GM12874 (cell line): ENCODE results near the gene CD47.

Source experiments
- TF ChIP-seq, protein P1 (sequence below): IDR thresholded peaks from 2 replicates; pipeline ENCODE4 v1.5.1; 2011; ENCODE audit warnings: low read depth, mild to moderate bottlenecking, control low read depth, low read length, moderate library complexity; ENCODE audit not compliant: insufficient read depth

CD47 gene

DNA sequence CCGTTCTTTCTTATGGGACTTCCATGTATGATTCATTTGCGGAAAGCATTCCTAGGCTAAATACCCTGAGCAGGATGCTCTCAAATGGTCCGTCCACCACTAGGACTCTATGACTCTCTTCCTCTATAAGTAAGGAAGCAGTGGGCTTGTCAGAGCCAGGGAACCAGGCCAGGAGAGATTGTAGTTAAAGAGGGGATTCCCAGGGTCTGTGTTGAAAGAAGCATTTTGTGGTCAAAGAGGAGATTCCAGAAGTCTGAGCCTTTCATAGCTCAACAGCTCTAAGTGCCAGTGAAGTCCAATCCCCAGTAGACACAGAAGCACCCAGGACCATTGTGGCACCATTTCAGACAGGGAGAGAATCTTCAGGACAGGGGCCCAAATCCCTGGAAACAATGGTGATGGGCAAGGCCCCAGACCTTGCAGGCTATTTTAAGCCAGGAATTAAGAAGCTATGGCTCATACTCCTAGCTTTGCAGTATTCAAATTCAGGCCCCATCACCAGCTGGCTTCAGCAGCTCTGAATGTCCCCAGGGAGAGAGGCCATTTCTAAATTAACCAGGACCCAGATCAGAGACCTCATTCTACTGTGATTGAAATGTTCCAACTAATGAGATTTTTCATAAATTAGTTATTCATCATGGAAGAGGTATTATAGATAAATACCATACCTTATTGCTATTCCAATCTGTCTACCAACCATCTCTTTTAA, 81.7 kb downstream of the CD47 start:
- TF ChIP-seq, protein P1, sequence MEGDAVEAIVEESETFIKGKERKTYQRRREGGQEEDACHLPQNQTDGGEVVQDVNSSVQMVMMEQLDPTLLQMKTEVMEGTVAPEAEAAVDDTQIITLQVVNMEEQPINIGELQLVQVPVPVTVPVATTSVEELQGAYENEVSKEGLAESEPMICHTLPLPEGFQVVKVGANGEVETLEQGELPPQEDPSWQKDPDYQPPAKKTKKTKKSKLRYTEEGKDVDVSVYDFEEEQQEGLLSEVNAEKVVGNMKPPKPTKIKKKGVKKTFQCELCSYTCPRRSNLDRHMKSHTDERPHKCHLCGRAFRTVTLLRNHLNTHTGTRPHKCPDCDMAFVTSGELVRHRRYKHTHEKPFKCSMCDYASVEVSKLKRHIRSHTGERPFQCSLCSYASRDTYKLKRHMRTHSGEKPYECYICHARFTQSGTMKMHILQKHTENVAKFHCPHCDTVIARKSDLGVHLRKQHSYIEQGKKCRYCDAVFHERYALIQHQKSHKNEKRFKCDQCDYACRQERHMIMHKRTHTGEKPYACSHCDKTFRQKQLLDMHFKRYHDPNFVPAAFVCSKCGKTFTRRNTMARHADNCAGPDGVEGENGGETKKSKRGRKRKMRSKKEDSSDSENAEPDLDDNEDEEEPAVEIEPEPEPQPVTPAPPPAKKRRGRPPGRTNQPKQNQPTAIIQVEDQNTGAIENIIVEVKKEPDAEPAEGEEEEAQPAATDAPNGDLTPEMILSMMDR = no peak

DNA sequence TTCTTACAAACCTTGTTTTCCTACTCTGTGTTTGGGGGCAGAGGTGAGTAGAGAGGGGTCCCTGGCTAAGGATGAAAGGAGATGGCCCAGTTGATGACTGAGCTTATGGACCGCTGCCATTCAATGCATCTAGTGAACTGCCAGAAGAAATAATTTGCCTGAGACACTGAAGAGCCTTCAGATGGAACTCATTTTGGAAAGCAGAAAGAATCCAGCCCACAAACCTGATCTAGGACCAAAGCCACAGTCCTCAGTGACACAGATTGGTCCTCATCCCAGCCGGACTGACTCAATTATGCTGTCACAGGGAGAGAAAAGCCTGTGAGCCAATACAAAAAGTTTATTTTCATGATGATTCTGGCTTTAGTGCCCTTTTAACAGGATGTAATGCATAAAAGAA, 82.7 kb downstream of the CD47 start:
- TF ChIP-seq, protein P1 = no peak

DNA sequence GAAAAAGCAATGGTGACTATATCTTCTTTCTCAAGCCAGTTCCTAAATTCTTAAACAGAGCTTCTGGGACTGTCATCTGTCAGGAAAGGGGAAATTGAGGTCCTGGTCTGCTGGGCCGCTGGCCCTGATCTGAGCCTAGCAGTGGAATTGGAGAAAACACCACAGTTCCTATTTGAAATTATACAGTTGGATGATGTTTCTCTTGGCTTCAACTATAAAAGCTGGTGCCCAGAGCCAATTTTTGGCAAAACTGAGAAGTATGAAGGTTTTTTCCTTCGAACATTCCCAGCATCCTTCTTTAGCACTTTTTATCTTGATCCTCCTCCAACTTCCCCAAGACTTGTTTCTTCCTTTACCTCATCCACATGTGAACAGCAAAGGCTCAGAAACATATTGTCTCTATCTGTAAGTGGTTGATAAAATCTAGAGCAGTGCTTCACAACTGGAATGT, 83.9 kb downstream of the CD47 start:
- TF ChIP-seq, protein P1 = no peak

DNA sequence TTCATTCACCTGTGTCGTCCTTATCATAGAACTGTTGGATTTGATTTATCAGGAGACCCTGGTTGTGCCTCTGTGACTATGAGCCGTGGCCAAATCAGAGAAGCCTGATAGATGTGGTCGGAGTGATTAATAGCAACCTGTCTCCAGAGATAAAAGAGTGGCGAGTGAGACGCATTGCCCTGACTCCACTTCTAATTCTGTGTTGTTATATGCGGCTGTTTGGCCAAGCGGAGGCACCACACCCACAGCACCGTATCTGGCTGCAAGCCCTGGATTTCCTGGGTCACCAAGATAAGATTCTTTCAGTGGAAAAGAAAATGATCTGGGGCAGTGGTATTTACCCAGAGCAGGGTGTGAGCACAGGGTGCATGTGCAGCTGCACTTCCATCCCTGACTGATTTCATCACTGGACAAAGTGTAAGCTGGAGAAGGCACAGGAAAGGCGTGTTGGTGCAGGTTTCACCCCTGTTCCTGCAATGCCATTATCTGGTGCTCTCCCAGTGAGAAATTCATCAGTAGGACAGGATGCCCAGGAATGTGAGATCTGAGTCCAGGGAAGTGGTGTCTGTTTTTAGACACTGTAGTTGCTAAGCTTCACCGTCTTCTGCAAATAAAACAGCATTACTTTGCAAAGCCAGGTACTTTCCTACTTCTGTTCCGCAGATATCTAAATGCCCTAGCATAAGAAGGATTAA, 84.6 kb downstream of the CD47 start:
- TF ChIP-seq, protein P1 = no peak

DNA sequence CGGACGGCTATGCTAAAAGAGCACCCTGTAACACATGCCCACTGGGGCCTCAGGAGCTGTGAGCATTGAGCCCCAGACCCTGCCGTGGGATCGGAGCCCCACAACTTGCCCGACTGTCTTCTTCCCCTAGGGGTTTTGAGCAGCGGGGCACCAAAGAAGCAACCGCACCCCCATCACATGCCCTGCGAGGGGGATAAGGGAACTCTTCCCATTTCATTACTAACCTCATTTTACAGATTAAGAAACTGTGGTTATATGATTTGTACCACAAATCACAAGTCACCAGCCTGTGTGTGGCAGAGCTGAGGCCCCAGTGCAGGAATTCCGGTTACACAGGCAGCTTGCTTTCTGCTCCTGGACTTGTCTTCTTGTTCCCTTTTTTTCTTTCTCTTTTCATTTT, 86.2 kb downstream of the CD47 start:
- TF ChIP-seq, protein P1 = no peak

DNA sequence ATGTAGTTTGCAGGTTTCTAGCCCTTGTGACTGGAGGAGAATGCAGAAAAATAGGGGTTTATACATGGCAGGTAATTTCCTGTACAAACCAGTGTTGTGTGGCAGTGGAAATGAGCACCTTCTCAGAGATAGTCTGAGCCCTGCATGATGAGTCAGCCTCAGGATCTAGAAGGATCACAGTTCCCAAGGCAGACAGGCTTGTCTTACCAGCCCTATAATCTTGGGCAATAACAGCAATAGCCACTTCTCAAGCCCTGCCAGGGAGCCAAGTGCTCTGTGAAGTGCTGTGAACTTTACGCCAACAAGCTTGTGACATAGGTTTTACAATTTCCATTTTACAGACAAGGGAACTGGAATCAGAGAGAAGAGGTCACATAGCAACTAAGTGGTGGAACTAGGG, 89.4 kb downstream of the CD47 start:
- TF ChIP-seq, protein P1 = no peak

DNA sequence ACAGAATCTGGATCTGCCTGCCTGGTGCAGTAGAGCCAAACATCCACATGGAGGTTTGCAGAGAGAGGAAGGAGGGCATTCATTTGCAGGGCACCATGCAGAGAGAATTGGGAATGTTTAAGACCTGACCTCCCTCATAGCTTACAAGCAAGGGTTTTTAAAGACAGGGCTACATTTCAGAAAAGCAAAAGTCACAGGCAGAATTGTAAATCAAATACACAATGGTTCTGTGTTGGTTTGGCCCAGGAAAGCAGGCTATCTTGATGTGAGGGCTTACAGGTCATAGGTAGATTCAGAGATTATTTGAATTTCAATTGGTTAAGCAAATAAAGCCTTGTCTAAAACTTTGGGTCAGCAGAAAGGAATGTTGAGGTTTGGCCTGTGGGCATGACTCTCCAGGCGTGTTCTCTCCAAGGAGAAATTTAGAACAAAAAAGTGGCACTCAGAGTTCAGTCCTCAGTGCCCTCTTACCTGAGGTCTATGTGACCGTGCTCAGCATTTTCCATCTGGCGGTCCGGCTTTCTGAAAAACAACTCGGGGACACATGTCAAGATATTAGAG, 91.5 kb downstream of the CD47 start:
- TF ChIP-seq, protein P1 = no peak
